ENCODE results near the gene SP7.
A peak's percentile ranks its signal among the peaks of the same experiment; 100 is the strongest.

DNA sequence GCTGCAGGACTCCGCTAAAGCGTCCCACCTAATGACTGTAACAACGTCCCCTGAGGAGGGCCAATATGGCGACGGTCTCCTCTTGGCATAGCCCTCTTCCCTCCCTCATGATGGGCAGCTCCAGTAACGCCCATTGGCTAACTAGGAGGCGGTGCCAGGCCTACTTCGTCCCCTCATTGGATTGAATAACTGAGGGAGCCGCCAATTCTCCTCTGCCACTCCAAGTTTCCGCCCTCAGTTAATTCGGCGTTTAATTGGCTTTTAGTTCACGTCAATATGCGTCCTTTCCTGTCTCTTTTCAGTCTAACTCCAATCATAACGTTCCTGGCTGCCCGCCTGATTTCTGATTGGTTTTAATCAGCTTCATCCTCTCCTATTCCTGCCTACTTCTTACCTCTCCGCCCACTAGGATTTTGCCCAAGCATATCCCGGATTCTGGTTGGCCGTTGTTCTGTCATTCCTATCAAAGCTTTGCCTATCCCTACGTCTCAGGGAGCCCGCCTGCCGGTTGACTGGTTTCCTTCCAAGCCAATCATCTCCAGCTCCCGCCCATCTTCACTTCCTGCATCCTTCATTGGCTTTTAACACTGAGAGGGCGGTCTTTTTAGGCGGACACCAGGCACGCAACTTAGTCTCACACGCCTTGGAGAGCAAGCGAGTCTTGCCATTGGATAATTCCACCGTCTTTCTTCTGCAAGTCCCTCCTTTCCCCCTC lies 43.4 kb upstream of the SP7 start:
- no peak for TF ChIP-seq EZH2 (IDR thresholded peaks at IDR 0.05)
- peak; percentile 80 for TF ChIP-seq POLR2AphosphoS5 (IDR thresholded peaks at IDR 0.05; ENCODE audit: borderline replicate concordance, low read depth, low read length)

Measured in SK-N-MC (cell line).